ENCODE results near the gene SLC5A3.

DNA sequence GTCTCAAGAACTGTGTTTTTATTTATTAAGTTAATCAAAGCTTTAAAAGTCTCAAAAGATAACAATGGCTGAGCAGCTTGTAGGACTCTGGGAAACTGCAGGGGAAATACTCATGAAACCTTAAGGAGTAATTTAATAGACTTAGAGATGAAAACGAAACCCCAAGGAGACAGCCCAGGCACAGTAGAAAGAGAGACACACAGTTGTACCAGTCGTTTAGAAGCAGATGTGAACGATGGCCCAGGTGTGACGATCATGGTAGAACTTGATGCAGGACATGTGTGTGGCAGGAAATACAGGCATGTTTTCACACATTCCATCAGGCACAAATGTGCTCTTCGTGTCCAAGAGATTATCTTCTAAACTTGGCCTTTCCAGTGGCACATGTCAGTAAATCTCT lies 21.2 kb upstream of the SLC5A3 start:
- TF ChIP-seq, protein P1, sequence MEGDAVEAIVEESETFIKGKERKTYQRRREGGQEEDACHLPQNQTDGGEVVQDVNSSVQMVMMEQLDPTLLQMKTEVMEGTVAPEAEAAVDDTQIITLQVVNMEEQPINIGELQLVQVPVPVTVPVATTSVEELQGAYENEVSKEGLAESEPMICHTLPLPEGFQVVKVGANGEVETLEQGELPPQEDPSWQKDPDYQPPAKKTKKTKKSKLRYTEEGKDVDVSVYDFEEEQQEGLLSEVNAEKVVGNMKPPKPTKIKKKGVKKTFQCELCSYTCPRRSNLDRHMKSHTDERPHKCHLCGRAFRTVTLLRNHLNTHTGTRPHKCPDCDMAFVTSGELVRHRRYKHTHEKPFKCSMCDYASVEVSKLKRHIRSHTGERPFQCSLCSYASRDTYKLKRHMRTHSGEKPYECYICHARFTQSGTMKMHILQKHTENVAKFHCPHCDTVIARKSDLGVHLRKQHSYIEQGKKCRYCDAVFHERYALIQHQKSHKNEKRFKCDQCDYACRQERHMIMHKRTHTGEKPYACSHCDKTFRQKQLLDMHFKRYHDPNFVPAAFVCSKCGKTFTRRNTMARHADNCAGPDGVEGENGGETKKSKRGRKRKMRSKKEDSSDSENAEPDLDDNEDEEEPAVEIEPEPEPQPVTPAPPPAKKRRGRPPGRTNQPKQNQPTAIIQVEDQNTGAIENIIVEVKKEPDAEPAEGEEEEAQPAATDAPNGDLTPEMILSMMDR (IDR thresholded peaks at IDR 0.05; ENCODE audit: insufficient read depth, low read length) = no peak
- TF ChIP-seq, protein P2, sequence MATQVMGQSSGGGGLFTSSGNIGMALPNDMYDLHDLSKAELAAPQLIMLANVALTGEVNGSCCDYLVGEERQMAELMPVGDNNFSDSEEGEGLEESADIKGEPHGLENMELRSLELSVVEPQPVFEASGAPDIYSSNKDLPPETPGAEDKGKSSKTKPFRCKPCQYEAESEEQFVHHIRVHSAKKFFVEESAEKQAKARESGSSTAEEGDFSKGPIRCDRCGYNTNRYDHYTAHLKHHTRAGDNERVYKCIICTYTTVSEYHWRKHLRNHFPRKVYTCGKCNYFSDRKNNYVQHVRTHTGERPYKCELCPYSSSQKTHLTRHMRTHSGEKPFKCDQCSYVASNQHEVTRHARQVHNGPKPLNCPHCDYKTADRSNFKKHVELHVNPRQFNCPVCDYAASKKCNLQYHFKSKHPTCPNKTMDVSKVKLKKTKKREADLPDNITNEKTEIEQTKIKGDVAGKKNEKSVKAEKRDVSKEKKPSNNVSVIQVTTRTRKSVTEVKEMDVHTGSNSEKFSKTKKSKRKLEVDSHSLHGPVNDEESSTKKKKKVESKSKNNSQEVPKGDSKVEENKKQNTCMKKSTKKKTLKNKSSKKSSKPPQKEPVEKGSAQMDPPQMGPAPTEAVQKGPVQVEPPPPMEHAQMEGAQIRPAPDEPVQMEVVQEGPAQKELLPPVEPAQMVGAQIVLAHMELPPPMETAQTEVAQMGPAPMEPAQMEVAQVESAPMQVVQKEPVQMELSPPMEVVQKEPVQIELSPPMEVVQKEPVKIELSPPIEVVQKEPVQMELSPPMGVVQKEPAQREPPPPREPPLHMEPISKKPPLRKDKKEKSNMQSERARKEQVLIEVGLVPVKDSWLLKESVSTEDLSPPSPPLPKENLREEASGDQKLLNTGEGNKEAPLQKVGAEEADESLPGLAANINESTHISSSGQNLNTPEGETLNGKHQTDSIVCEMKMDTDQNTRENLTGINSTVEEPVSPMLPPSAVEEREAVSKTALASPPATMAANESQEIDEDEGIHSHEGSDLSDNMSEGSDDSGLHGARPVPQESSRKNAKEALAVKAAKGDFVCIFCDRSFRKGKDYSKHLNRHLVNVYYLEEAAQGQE (IDR thresholded peaks at IDR 0.05; ENCODE audit: insufficient replicate concordance, low read depth) = no peak
- TF ChIP-seq POLR2AphosphoS5 (IDR thresholded peaks at IDR 0.05; ENCODE audit: low read depth) (no peak), SPI1 (IDR thresholded peaks at IDR 0.05; ENCODE audit: borderline replicate concordance, low read depth) (no peak), GABPA (IDR thresholded peaks at IDR 0.05; ENCODE audit: low read depth) (no peak)
